ENCODE data around the gene GRK5. TPM values are rescaled to one million over a fixed set of nuclear protein-coding genes. Genes with fewer than 3 reads are reported as not detected.

The GRK5 gene
- total RNA-seq, 1 donor from 2014 or later = 2.8 TPM

DNA sequence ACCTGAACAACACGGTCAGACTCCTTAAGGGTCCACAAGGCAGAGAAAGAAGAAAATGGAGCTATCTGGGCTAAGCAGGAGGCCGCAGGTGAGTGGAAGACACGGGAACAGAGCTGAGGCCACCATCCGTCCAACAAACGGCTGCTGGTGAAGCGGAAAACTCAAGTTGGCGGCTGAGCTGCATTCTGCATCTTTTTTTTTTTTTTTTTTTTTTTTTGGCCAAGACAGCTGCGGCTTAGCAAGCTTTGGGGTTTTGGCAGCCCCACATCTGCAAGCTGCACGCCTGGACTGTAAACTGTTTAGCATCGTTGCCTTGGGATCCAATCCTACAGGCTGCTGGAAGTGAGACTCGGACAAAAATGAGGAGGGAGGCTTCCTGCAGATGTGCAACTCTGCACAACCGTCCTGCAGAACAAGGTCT lies 297.8 kb downstream of the GRK5 start:
- no peak for DNase-seq (ENCODE audit: low read depth)
- TF ChIP-seq, protein P1, sequence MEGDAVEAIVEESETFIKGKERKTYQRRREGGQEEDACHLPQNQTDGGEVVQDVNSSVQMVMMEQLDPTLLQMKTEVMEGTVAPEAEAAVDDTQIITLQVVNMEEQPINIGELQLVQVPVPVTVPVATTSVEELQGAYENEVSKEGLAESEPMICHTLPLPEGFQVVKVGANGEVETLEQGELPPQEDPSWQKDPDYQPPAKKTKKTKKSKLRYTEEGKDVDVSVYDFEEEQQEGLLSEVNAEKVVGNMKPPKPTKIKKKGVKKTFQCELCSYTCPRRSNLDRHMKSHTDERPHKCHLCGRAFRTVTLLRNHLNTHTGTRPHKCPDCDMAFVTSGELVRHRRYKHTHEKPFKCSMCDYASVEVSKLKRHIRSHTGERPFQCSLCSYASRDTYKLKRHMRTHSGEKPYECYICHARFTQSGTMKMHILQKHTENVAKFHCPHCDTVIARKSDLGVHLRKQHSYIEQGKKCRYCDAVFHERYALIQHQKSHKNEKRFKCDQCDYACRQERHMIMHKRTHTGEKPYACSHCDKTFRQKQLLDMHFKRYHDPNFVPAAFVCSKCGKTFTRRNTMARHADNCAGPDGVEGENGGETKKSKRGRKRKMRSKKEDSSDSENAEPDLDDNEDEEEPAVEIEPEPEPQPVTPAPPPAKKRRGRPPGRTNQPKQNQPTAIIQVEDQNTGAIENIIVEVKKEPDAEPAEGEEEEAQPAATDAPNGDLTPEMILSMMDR (IDR thresholded peaks at IDR 0.05; ENCODE audit: insufficient read depth, low read length, poor library complexity, severe bottlenecking) = no peak
- H3K27me3 ChIP-seq (ENCODE audit: control insufficient read depth, insufficient read depth, low read length) = no peaks in the 10 kb centered on the region
- no peak overlapping the region for H3K4me3 ChIP-seq (ENCODE audit: low read depth, low read length)
- no peaks in the 10 kb centered on the region for H3K36me3 ChIP-seq (ENCODE audit: control insufficient read depth, insufficient read depth, low read length)

Other genes with a start within 250 kb of the GRK5 start
- 0.88 and 1.6 TPM in 2 replicates for gene NANOS1, start 177.9 kb upstream of the GRK5 start, total RNA-seq
- gene EIF3A, start 126.8 kb upstream of the GRK5 start, total RNA-seq = 129 and 140 TPM in 2 replicates
- gene DENND10, start 103.5 kb upstream of the GRK5 start, total RNA-seq = 58.1 and 78.7 TPM in 2 replicates
- gene SFXN4, start 41.9 kb upstream of the GRK5 start, total RNA-seq = 17.3 and 21.9 TPM in 2 replicates
- gene PRDX3, start 28.8 kb upstream of the GRK5 start, total RNA-seq = 136 and 143 TPM in 2 replicates